ENCODE measurements around the gene GRB10.

DNA sequence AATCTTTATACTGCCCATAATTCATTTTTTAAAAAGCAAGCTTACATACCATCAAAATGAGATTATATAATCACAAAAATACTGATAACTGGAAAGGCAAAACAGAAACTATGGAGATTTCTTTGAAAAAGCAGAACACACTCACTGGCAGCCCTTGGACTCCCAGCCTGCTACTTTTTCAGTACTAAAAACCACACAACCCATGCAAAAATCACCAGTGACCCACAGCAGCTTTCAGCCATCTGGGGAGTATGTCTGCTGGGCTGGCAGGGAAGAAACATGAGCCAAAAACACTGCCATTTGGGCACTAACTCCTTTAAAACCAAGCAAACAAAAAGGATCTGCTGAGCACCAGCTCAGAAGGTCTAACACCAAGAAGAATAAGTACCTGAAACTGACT is 137.5 kb downstream of the GRB10 start:
- TF ChIP-seq, protein P1, sequence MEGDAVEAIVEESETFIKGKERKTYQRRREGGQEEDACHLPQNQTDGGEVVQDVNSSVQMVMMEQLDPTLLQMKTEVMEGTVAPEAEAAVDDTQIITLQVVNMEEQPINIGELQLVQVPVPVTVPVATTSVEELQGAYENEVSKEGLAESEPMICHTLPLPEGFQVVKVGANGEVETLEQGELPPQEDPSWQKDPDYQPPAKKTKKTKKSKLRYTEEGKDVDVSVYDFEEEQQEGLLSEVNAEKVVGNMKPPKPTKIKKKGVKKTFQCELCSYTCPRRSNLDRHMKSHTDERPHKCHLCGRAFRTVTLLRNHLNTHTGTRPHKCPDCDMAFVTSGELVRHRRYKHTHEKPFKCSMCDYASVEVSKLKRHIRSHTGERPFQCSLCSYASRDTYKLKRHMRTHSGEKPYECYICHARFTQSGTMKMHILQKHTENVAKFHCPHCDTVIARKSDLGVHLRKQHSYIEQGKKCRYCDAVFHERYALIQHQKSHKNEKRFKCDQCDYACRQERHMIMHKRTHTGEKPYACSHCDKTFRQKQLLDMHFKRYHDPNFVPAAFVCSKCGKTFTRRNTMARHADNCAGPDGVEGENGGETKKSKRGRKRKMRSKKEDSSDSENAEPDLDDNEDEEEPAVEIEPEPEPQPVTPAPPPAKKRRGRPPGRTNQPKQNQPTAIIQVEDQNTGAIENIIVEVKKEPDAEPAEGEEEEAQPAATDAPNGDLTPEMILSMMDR (IDR thresholded peaks at IDR 0.05), result no peak
- no peak for TF ChIP-seq ZFX (IDR thresholded peaks at IDR 0.05; ENCODE audit: borderline replicate concordance)
